TTC549 (cell line): Measurements from ENCODE around the gene CUL4B.
"Not testable (repeated sequence)": the region's sequence is repeated elsewhere in the genome, so short reads cannot be mapped to it uniquely, and the experiment has no call there.

Experiments used
- FAIRE-seq: peaks from 2 replicates; lab custom pipeline; 2012; peaks lifted over from hg19 to GRCh38; lab: Jason Lieb, UNC

CUL4B gene

DNA sequence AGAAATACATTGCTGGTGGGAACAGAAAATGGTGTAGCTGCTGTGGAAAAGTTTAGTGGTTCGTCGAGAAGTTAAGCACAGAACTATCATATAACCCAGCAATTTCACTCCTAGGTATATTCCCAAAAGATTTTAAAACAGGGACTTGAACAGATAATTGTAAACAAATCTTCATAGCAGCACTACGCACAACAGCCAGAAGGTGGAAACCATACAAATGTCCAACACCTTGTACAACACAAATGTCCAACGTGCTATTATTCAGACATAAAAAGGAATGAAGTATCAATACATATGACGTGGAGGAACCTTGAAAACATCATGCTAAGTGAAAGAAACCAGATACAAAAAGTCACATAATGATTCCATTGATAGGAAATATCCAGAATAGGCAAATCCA is 37.9 kb downstream of the CUL4B start:
- FAIRE-seq = no peak

DNA sequence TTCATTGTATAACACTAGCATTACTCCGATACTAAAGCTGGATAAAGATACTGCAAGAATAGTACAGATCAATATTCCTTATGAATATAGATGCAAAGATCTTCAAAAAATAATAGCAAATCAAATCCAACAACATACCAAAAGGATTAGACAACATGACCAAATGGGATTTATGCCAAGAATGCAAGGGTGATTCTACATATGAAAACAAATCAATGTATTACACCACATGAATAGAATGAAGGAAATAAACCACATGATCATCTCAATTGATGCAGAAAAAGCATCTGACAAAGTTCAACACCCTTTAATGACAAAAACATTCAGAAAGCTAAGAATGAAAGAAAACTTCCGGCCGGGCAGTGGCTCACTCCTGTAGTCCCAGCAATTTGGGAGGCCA is 42.8 kb downstream of the CUL4B start:
- no peak for FAIRE-seq

DNA sequence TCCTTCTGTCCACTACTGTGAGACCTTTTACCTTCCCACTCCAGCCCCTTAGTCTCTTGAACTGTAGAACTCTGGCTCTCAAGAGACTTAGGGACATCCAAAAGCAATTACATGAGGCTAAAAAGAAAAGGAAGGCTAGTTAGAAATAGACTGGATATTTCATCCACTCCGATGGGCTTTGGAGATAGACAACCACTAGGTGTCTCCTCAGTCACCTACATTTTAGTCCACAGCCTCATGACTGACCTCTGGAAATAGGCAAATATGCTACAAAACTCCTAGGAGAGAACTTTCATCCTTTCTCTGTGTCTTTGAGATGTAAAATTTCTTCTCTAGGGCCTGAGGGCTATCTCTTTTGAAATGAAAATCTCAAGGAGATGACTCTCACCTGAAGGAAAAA is 46.5 kb downstream of the CUL4B start:
- FAIRE-seq = no peak

DNA sequence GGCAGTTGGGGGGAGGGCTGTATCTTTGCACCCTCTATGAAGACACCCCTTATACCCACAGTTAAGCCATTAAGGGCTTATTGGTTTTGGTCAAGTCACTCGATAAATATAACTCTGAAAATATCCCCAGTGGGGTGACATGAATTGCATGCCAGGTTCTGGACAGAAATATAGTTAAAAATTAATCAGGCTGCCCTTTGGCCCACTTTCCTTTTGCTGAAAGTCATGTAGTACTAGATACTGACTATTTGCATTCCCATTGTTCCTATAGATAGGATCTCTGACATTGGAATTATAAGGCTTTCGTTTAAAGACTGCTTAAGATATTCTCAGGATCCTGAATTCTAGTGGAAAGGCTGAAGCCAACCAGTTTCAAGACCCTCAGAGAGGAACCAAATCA is 48.1 kb downstream of the CUL4B start:
- no peak for FAIRE-seq

DNA sequence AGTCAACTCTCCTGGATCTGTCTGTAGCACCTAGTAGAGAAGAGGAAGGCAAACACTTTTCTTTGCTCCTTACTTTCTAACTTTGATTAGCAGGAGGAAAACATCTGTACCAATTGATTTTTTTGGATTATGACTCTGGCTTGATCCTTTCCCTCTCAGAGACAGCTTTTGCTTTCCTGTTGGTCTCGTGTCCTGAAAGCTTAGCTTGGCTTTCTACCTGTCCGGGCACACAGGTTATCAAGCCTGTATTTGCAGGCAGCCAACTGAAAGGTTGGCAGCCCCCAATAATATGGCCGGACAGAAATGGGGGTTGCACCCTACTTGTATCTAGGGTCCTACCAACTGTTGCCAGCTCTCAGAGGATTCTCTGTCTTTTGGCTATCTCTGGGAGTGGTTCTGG is 48.5 kb downstream of the CUL4B start:
- FAIRE-seq = no peak

DNA sequence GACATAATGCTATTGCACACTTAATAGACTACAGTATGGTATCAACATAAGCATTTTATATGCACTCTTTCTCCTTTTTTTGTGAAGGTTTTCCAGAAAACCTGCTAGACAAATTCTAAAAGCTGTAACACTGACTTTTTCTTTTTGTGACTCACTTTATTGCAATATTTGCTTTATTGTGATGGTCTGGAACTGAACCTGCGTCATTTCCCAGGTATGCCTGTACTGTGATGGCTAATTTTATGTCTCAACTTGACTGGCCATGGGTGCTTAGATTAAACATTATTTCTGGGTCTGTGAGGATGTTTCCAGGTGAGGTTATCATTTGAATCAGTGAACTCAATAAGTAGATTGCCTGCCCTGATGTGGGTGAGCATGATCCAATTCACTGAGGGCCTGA is 56.2 kb downstream of the CUL4B start:
- no peak for FAIRE-seq

DNA sequence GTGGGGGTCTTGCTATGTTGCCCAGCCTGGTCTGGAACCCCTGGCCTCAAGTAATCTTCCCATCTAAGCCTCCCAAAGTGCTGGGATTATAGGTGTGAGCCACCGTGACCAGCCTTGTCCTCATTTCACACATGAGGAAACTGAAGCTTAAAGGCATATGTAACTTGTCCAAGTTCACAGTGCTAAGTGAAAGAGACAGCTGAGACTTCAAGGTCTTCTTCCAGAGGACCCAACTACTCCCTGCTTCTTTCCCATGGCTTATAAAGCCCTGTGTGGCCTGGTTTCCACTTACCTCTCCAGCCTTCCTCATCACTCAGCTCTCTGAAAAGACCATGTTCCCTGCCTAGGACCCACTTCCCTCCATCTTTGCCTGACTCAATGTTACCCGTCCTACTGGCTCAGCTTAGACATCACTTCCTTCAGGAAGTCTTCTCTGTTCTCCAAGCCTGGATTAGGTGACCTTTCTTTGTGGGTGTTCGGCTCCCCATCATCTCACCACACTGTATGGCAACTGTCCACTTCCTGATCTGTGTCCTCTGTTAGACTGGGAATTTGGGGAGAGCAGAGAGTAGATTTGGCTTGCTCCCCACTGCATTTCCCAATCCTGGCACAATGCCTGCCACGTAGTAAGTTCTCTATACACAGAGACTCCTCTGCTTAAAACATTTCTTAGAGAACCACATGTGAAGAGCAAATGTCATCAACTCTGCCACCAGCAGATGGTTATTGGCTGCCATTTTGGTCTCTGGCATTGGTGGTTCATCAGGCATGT is 61.3 kb downstream of the CUL4B start:
- FAIRE-seq = no peak

DNA sequence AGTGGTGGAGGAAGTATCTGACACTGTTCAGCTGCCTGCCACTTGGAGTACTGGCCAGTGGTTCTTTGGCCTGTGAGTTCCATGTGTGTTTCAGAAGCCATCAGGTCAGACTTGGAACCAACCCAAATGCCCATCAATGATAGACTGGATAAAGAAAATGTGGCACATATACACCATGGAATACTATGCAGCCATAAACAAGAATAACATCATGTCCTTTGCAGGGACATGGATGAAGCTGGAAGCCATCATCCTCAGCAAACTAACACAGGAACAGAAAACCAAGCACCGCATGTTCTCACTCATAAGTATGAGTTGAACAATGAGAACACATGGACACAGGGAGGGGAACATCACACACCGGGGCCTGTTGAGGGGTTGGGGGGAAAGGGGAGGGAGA is 70.6 kb downstream of the CUL4B start:
- FAIRE-seq = not testable (repeated sequence)

DNA sequence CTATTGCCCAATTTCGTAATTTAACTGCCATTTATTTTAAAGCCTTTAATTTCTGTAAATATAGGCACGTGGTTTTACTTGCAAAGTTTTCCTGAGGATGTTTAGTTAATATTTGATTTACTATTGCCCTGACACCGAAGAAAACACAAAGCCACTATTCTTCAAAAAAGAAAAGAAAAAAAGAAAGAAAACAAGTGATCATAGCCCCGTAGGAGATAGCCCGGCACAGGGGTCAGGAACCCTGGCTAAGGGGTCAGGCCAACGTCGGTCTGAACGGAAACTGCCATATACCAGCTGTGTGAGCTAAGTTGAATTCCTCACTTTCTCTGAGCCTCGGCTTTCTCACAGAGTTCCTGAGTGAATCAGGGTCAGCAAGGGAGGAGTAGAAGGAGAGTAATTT is 74.0 kb downstream of the CUL4B start:
- no peak for FAIRE-seq

DNA sequence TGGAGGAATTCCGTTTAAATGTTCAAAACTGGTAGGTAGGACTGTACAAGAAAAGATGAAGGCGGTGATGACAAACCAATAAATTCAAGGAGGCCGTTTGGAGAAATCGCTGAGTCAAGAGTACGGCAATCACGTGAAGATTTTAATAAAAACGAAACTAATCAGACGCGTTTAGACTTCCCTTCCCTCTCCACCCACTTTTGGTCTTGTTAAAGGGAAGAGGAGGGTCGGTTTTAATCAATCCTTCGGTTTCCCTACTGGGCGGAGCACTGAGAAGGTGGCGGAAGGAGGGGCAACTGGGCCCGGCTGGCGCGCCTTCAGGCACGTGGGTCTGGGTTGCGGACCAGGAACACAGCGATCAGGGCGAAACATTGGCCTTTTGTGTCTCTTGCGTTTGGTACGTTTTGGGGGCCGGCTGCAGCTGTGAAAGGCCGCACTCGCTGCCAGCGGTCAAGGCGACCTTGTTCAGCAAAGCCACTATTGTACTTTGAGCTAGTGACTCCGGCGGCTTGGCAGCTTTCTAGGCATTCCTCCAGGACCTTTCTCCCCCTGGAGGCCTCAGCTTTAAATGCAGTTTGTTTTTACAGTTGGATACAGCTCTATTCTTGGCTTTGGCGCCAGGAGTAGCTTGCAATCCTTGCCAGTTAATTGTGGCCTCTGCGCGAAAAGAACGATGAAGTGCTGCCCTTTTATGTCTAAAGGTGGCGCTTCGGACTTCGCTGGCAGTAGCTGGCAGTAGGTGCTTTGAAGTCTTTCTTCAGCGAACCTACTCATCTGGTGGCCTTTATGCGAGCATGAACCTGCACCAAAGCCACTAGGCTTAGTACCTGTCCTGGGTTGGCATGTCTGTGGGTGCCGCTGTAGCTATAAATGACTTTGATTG is 74.9 kb downstream of the CUL4B start:
- no peak for FAIRE-seq

DNA sequence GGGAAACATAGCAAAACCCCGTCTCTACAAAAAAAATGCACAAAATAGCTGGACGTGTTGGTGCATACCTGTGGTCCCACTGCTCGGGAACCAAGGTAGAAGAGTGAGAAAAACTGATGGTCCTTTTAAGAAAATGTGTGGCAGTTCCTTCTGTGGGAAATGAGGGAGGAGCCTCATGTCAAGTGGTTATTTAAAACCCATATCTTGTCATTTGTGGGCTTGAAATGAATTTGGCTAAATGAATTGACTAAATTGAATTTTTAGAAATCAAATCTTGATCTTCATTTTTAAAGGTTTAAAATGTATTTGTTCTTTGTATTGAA is 75.5 kb downstream of the CUL4B start:
- FAIRE-seq = no peak

DNA sequence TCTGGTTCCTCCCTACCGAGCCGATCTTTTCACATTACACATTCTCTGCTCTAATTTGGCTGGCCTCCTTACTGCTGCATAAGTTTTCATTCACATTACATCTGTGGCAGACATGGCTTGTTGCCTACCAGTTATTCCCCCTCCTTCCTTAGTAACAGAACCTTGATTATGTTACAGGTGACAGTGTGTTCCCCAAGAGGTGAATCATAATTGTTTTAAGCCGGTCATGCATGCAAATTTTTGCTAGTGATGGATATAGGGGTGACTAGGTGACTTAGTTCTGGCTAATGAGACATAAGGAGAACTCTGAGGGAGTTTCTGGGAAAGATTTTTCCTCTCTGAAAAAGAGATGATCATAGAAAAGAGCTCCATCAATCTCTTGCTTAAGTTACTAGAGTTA is 83.3 kb downstream of the CUL4B start:
- no peak for FAIRE-seq

DNA sequence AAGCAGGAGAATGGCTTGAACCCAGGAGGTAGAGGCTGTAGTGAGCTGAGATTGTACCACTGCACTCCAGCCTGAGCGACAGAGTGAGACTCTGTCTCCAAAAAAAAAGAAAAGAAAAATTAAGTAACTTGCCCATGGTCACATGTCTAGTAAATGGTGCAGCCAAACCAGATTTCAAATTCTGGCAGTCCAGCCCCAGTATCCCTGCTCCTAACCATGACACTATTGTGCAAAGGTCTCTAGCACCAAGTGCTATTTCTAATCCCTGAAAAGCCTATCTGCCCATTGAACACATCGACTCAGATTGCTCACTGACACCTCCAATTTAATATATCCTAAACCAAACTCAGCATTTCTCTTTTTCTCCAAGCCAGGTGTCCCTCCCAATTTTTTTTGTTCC is 84.0 kb downstream of the CUL4B start:
- FAIRE-seq = no peak

DNA sequence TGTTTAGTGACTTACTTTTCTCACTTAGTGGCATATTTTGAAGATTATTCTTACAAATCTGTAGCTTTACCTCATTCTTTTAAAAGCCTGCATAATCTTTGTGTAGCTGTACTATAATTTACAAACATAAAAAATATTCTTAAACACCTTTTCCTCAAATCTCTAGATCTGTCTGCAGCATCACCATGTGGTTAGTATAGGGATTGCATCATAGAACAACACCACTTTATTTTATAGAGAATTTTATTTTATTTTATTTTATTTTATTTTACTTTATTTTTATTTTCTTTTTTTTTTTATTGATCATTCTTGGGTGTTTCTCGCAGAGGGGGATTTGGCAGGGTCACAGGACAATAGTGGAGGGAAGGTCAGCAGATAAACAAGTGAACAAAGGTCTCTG is 85.3 kb downstream of the CUL4B start:
- FAIRE-seq = peak; percentile 67
